Measurements from ENCODE around the gene ANGPTL8.

Gene ANGPTL8

GRCh38 chr19:11264452-11265176, 25.2 kb downstream of the ANGPTL8 start:
- no peak for DNase-seq

GRCh38 chr19:11265177-11265784, 25.9 kb downstream of the ANGPTL8 start:
- no peak for DNase-seq

- DNase-seq: no peak
Measured at GRCh38 chr19:11265785-11266236, 26.4 kb downstream of the ANGPTL8 start.

- no peak for DNase-seq
Measured at GRCh38 chr19:11267316-11268085, 28.1 kb downstream of the ANGPTL8 start.

GRCh38 chr19:11268783-11269267, 29.4 kb downstream of the ANGPTL8 start:
- no peak for DNase-seq

- DNase-seq: no peak
Measured at GRCh38 chr19:11269408-11269807, 30.0 kb downstream of the ANGPTL8 start.

- DNase-seq: no peak
Measured at GRCh38 chr19:11273296-11273695, 33.9 kb downstream of the ANGPTL8 start.

- DNase-seq: no peak
Measured at GRCh38 chr19:11273989-11274388, 34.6 kb downstream of the ANGPTL8 start.

GRCh38 chr19:11274533-11275086, 35.2 kb downstream of the ANGPTL8 start:
- DNase-seq: no peak

GRCh38 chr19:11278670-11279069, 39.3 kb downstream of the ANGPTL8 start:
- no peak for DNase-seq

- DNase-seq: no peak
Measured at GRCh38 chr19:11279505-11280236, 40.3 kb downstream of the ANGPTL8 start.

GRCh38 chr19:11281356-11282049, 42.1 kb downstream of the ANGPTL8 start:
- no peak for DNase-seq

GRCh38 chr19:11284515-11284914, 45.1 kb downstream of the ANGPTL8 start:
- no peak for DNase-seq

- no peak for DNase-seq
Measured at GRCh38 chr19:11286312-11286974, 47.0 kb downstream of the ANGPTL8 start.

- no peak for DNase-seq
Measured at GRCh38 chr19:11288349-11288748, 48.9 kb downstream of the ANGPTL8 start.

GRCh38 chr19:11290256-11290655, 50.8 kb downstream of the ANGPTL8 start:
- DNase-seq: no peak

- no peak for DNase-seq
Measured at GRCh38 chr19:11291415-11291814, 52.0 kb downstream of the ANGPTL8 start.
